Gastrocnemius medialis (tissue), 4 donors: ENCODE results near the gene SMARCC1. TPM values are rescaled to one million over a fixed set of nuclear protein-coding genes. Genes with fewer than 3 reads are reported as not detected.
"Not testable (repeated sequence)": the region's sequence is repeated elsewhere in the genome, so short reads cannot be mapped to it uniquely, and the experiment has no call there.

Experiments used
- ATAC-seq, 2 donors: fragments of 150-250 bp; one replicate each; pipeline ENCODE4 v1.9.1; 2016
- DNase-seq, 2 donors: peaks; one replicate each; pipeline ENCODE4 v3.0.0-alpha.2; 2019
- H3K27ac ChIP-seq, 4 donors: fragments of 200-600 bp; sonication (generic); 1 replicate in 1 of 4; 2 replicates in 3 of 4; pipeline ENCODE4 v1.5.1; 2016 to 2018; ENCODE audit warnings: mild to moderate bottlenecking in 2 of 4, moderate library complexity in 1 of 4
- H3K27me3 ChIP-seq, 3 donors: fragments of 200-600 bp; sonication (generic) in 2 of 3; 1 replicate in 1 of 3; 2 replicates in 2 of 3; pipeline versions ENCODE4 v1.5.1 to v1.6.0; 2016 to 2019; ENCODE audit warnings: mild to moderate bottlenecking in 1 of 3, moderate library complexity in 1 of 3
- H3K36me3 ChIP-seq, 2 donors: fragments of 200-600 bp; sonication (generic) in 1 of 2; one replicate each; pipeline ENCODE4 v1.5.1; 2017 to 2018
- H3K4me1 ChIP-seq, 2 donors: fragments of 200-600 bp; sonication (generic) in 1 of 2; one replicate each; pipeline ENCODE4 v1.5.1; 2016 to 2017; ENCODE audit warnings: mild to moderate bottlenecking in 2 of 2
- H3K4me3 ChIP-seq, 4 donors: fragments of 200-600 bp; sonication (generic) in 3 of 4; 1 replicate in 1 of 4; 2 replicates in 3 of 4; pipeline ENCODE4 v1.5.1; 2016 to 2019; ENCODE audit warnings: mild to moderate bottlenecking in 2 of 4
- H3K9me3 ChIP-seq, 3 donors: fragments of 200-600 bp; sonication (generic) in 2 of 3; 1 replicate in 1 of 3; 2 replicates in 2 of 3; pipeline ENCODE4 v1.5.1; 2016 to 2019
- CTCF ChIP-seq, 5 experiments: fragments of 450-650 bp in 3 of 5; fragments of 200-600 bp in 2 of 5; sonication (generic) in 2 of 5; IDR thresholded peaks in 4 of 5; conservative IDR thresholded peaks in 1 of 5; 1 replicate in 4 of 5; 2 replicates in 1 of 5; pipeline ENCODE4 v1.5.1; 2016 to 2019; ENCODE audit warnings: antibody characterized with exemption in 5 of 5, mild to moderate bottlenecking in 3 of 5, moderate library complexity in 3 of 5
- POLR2A ChIP-seq, 2 donors: fragments of 450-650 bp; IDR thresholded peaks; one replicate each; pipeline ENCODE4 v1.6.1; 2017; ENCODE audit warnings: antibody characterized with exemption in 2 of 2, mild to moderate bottlenecking in 2 of 2, moderate library complexity in 2 of 2
- in situ Hi-C, 4 donors: fragments of 200-750 bp; cut with MboI; loops; one replicate each; pipeline versions ENCODE4 v1.15.0 to v1.8.0; 2017; ENCODE audit warnings: low sequenced_read_pairs in 4 of 4
- intact Hi-C: fragments of 100-400 bp; cut with DNase I; formaldehyde crosslinking; loops from one replicate; pipeline ENCODE4 v1.15.1; 2023; ENCODE audit warnings: low total_unique reads
- total RNA-seq, 4 donors: library from RNA; depleted of rRNA; stranded (reverse); fragments of >200 nt; gene quantifications; one replicate each; pipeline versions ENCODE4 v1.1.0 to v1.2.3, GENCODE V29; 2016

The SMARCC1 gene
- total RNA-seq, 4 donors from 2014 or later = 24.5 to 32.1 (median 28.1) TPM

GRCh38 chr3:47761046-47761445 is 20.6 kb downstream of the SMARCC1 start:
- TF ChIP-seq POLR2A (IDR thresholded peaks at IDR 0.05) (no peak), CTCF (IDR thresholded peaks at IDR 0.05 in 4 of 5, conservative IDR thresholded peaks at IDR 0.05 in 1 of 5) (no peak)
- ATAC-seq = no peak
- in situ Hi-C loops = no loop called here
- DNase-seq = no peak
- no peak overlapping the region for H3K4me3 ChIP-seq
- H3K9me3 ChIP-seq = no peaks in the 10 kb centered on the region
- H3K36me3 ChIP-seq = peaks cover 0 to 6% of the 10 kb centered on the region in 2 donors
- H3K27me3 ChIP-seq = no peaks in the 10 kb centered on the region
- H3K27ac ChIP-seq = peak overlapping the region; percentile 75 to 84 (median 79)
- intact Hi-C loops = no loop called here
- H3K4me1 ChIP-seq = peaks cover 9 to 16% of the 10 kb centered on the region in 2 donors

- DNase-seq, ATAC-seq, intact Hi-C loops, in situ Hi-C loops, H3K36me3 ChIP-seq, H3K4me3 ChIP-seq, H3K27me3 ChIP-seq, H3K9me3 ChIP-seq: not testable (repeated sequence)
- Histone ChIP-seq H3K27ac (peak overlapping the region in 1 of 4 donors; percentile 79), H3K4me1 (peaks cover 9 to 16% of the 10 kb centered on the region in 2 donors)
Measured at GRCh38 chr3:47760207-47760606, 21.5 kb downstream of the SMARCC1 start.

- Histone ChIP-seq H3K36me3 (peaks cover 0 to 6% of the 10 kb centered on the region in 2 donors), H3K9me3 (no peaks in the 10 kb centered on the region), H3K27ac (peak overlapping the region in 1 of 4 donors; percentile 27), H3K4me1 (peaks cover 9 to 16% of the 10 kb centered on the region in 2 donors), H3K27me3 (no peaks in the 10 kb centered on the region), H3K4me3 (no peak overlapping the region)
- DNase-seq (no peak), ATAC-seq (no peak)
- in situ Hi-C loops = no loop called here
- TF ChIP-seq CTCF (IDR thresholded peaks at IDR 0.05 in 4 of 5, conservative IDR thresholded peaks at IDR 0.05 in 1 of 5) (no peak), POLR2A (IDR thresholded peaks at IDR 0.05) (no peak)
- intact Hi-C loops = no loop called here
Measured at GRCh38 chr3:47758261-47759025, 23.2 kb downstream of the SMARCC1 start.

- intact Hi-C loops = no loop called here
- peaks cover 6 to 9% of the 10 kb centered on the region in 2 donors for H3K4me1 ChIP-seq
- peak overlapping the region; percentile 41 to 75 (median 49) for H3K27ac ChIP-seq
- ATAC-seq (peak; percentile 44 to 45), DNase-seq (no peak)
- TF ChIP-seq CTCF (IDR thresholded peaks at IDR 0.05 in 4 of 5, conservative IDR thresholded peaks at IDR 0.05 in 1 of 5) (no peak), POLR2A (IDR thresholded peaks at IDR 0.05) (no peak)
- no peaks in the 10 kb centered on the region for H3K9me3 ChIP-seq
- no peak overlapping the region for H3K4me3 ChIP-seq
- in situ Hi-C loops = no loop called here
- peaks cover 0 to 6% of the 10 kb centered on the region in 2 donors for H3K36me3 ChIP-seq
- no peaks in the 10 kb centered on the region for H3K27me3 ChIP-seq
Measured at GRCh38 chr3:47752716-47753115, 29.0 kb downstream of the SMARCC1 start.

- H3K4me1 ChIP-seq, H3K4me3 ChIP-seq, H3K36me3 ChIP-seq, intact Hi-C loops, H3K27ac ChIP-seq, ATAC-seq, H3K27me3 ChIP-seq, H3K9me3 ChIP-seq, DNase-seq, in situ Hi-C loops: not testable (repeated sequence)
Measured at GRCh38 chr3:47750811-47751354, 30.8 kb downstream of the SMARCC1 start.
